ENCODE measurements around the gene SULF2. TPM values are rescaled to one million over a fixed set of nuclear protein-coding genes. Genes with fewer than 3 reads are reported as not detected.
"Not testable (repeated sequence)": the region's sequence is repeated elsewhere in the genome, so short reads cannot be mapped to it uniquely, and the experiment has no call there.

The SULF2 gene
- 10 to 100 TPM; 63.4 to 90.4 (median 76.6) TPM for polyA plus RNA-seq (ENCODE audit: insufficient read length in 4 of 4)

DNA sequence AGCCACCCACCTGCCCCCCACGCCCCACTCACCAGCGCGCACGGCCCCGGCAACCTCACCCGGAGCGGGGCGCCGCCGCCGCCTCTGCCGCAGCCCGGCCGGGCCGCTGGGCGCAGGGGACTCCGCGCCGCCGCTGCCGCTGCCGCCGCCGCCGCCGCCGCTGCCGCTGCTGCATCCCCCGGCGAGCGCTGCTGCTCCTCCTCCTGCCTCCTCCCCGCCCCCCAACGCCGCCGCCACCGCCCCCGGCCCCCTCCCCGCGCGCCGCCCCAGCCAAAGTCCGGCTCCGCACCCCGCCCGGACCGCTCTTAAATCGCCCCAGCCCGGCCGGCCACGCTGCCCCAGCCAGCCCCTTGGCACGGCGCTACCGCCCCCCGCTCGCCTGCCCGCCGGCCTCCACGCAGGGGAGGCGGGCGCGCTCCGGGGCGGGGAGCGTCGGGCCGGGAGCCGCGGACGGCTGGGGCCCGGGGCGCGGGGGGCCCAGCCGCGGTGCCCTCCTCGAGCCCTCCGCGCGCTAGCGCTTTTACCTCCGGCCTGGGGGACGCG, at the start of gene SULF2:
TSS of gene SULF2 (minus strand) at position 171 of the 543 bp plus-strand sequence. CDS start 28,118 bp downstream, outside the sequence.
- no peak for DNase-seq (ENCODE audit: low read depth in 4 of 4, low spot score in 3 of 4)

DNA sequence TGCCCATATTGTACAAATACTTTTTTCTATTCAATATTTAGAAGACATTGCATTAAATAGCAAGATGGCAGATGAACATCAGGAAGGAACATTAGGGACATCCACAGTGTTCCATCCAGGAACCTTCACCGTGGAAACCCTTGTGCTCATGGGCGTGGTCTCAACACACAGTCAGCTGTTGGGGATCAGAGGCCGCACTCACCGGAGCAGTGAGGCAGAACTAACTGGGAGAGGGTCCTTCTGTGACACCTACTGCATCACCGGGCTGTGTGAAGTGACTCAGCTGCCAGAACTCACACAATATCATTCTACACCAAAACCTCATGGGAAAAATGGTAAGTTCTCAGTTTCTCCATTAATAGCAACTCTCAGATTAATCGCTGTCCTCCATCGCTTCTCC, 46.4 kb upstream of the SULF2 start:
- not testable (repeated sequence) for DNase-seq (ENCODE audit: low read depth in 4 of 4, low spot score in 3 of 4)

DNA sequence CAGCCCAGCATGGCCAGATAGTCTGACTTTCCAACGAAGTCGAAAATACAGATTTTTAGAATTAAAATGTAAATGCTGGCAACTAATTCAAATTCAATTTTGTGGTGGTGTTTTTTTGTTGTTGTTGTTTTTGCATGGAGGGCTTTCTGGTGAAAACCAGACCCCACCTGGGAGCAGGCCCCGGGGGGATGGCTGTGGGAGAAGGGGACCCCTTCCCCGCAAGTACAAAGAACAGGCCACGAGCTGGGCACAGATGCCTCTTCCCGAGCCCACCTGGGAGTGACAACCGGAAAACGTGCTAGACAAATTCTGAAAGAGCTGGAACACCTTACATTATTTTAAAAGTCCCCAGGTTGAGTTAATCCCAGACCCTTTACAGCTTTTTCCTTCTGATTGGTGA, 41.4 kb upstream of the SULF2 start:
- DNase-seq (ENCODE audit: low read depth in 4 of 4, low spot score in 3 of 4), result not testable (repeated sequence)

DNA sequence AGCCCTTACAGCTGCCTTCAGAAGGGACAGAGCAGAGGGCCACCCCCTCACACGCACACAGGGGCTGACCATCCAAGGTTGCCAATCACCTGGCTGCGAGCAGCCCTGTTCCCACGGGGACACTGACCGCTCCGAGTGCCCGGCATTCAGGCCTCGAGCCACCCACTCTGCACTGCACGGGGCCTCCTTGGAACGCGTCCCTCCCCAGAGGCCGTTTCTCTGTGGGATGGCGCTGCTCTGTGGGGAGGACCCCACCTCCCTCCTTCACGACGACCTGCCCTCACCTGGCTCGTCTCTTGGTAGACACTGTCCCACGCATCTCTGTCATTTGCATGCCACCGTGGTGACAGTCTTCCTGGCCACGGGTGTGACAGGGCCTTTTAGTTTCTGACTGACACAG, 40.7 kb upstream of the SULF2 start:
- DNase-seq (ENCODE audit: low read depth in 4 of 4, low spot score in 3 of 4), result not testable (repeated sequence)

DNA sequence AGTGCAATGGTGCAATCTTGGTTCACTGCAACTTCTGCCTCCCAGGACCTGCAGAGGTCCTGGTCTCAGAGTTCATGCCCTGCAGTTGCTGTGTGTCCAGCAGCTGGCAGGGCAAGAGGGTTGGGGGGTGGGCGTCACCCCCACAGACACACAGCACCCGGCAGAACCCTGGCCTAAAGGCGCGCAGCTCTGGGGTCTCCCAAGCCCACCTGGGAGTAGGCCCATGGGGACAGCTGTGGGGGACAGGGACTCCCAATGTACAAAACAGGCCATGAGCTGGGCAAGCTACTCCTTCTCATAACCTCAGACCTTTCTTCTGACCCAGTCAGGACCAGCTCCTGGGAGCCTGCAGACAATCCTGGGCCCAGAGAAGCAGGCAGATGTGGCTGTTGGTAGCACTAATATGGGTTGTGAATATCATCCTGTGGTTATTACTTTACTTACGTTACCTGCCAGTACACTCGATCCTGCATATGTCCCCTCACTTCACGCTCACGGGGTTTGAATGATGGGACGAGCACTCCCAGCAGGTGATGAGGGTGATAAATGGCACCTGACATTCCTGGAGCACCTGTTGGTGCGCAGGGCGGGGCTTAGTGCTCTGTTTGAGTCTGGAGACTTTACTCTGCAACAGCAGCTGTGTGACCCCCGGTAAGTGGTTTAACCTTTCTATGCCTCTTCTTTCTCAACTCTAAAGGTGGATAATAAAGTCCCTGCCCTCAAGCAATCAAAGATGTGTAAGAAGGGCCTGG, 39.9 kb upstream of the SULF2 start:
- DNase-seq (ENCODE audit: low read depth in 4 of 4, low spot score in 3 of 4), result no peak

DNA sequence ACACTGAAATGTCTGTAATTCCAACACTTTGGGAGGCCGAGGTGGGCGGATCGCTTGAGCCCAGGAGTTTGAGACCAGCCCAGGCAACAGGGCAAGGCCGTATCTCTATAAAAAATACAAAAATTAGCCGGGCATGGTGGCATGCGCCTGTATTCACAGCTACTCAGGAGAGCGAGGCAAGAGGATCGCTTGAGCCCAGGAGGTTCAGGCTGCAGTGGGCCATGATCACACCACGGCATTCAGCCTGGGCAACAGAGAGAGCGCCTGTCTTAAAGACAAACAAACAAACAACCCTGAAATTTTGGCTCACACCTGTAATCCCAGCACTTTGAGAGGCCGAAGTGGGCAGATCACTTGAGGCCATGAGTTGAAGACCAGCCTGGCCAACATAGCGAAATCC, 38.7 kb upstream of the SULF2 start:
- DNase-seq (ENCODE audit: low read depth in 4 of 4, low spot score in 3 of 4), result not testable (repeated sequence)

DNA sequence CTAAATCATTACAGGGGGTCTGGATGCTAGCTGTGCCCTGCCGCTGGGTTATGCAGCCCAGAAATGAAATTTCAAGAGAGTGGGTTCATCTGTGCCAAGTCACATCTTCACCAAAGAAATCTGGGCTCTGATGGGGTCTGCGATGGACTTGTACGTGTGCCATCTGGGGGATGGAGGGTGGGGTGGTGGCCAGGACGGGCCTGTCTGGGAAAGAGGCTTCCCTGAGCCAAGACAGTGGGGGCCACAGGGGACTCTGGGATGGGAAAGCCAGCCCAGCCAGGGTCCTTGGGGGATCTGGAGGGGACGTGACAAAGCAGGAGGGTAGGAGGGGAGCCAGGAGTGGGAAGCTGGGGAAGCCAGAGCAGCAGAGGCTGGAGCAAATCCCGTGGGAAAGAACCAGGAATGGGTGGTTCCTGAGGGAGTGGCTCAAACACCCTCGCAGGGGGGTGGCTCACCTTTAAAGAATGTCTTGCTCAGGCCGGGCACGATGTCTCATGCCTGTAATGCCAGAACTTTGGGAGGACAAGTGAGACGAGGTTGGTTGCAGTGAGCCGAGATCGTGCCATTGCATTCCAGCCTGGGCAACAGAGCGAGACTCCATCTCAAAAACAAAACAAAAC, 36.3 kb upstream of the SULF2 start:
- DNase-seq (ENCODE audit: low read depth in 4 of 4, low spot score in 3 of 4), result no peak

DNA sequence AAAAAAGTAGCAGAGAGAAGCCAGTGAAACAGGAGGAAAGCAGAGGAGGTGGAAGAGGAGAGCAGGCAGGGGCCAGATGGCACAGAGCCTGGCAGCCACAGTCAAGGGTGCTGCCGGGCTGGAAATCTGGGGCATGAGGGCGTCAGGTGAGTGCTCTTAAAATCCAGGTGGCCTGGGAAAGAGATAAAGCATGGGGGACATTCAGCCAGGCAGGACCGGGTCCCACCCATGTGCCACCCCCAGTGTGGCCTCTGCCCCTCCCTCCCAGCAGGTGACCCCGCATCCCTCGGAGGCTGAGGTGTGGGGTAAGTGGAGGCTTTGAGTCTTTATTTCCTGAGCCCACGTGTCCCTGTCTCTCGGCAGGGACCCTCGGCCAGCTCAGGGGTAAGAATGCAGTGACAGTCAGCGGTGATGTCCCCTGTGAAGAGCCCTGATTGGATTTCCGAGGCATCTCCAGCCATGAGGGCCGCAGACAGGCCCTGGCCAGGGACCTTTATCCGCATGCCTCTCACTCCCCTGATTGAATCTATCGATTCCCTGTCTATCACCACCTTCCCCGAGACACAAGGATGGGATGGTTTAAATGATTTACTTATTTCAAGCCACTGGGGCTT, 33.8 kb upstream of the SULF2 start:
- DNase-seq (ENCODE audit: low read depth in 4 of 4, low spot score in 3 of 4), result no peak

DNA sequence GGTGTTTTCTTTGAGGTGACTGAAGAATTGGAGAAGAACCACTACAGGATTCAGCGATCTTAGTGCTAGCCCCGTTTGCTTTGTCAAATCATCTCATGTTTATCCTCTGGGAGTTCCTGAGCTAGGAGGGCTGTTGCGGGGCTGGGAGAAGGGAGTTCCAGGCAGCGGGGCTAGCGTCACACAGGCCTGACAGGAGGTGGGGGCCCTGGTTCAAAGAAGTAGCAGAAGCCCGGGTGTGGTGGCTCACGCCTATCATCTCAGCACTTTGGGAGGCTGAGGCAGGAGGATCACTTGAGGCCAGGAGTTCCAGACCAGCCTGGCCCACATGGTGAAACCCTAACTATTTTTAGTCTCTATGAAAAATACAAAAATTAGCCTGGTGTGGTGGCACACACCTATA, 33.2 kb upstream of the SULF2 start:
- DNase-seq (ENCODE audit: low read depth in 4 of 4, low spot score in 3 of 4), result no peak

DNA sequence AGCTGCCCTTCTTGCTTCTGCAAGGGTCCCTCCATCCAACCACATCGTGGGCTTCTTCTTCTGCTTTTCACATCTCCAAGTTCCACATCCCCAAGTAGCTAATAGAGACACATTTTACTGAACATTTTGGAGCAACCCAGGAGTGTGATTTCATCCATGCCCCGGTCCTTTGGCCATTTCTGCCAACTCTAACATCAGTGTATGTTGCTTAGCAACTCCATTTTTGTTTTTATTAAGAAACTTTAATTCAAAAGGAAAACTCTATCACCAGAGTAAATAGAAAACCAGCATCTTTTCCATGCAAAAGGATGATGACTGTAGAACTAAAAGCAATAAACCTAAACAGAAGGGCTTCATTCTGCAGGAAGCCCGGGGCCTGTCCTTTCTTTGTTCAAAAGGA, 32.7 kb upstream of the SULF2 start:
- DNase-seq (ENCODE audit: low read depth in 4 of 4, low spot score in 3 of 4), result no peak

DNA sequence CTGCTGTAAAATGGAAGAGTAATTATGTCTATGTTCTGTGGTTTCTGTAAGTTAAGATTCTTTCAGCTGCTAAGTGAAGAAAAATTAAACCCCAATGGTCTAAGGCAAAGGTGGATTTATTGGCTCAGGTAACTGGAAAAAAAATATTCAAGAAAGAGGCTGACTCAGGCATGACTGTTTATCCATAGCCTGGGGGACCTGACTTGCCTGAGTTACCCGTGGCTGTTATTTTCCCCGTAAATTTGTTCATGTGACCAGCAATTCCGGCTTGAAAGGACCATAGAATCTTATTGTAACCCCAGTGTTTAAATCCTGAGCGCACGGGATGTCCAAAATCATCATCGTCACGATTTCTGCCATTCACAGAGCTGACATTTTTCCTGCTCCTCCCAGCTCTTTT, 32.3 kb upstream of the SULF2 start:
- DNase-seq (ENCODE audit: low read depth in 4 of 4, low spot score in 3 of 4), result no peak

DNA sequence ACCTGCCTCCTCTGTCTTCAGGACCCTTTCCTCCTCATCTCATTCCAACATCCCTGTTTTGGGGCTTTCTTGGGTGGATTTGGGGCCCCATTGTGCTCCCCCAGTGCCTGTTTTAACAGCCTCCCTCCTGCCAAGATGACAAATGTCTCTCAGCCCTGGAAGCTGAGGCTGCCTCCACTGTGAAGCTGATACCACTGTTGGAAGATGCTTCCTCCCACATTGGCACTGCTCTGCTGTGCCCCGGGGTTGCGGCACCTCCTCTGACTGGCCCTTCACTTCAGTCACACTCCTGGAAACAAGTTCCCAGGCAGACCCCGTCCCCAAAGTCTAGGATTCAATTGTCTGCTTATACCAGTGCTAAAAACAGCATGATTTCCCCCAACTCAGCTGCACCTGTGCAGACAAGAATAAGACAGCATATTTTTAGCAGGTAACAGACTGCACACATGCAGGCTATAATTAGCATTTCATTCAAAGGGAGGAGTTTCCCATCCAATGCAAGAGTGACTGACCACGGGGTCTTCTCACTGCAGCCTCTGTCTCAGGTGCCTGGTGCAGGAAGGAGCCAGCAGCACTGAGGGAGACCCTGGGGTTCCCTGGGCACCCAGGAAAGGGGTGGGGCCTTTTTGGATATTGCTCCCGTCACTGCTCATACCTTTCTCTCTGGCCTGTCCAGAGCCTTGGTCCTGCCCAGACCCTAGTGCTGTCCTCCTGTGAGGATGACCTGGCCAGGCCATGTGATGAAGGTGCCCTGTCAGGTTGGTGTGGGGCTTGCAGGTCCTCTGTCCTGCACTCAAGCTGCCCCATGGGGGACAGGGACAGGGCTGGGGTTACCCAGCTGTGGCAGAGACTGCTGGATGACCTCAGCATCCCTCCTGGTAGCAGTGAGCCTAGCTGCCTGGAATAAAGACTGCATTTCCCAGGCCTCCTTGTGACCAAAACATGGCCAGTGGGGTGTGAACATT, 31.5 kb upstream of the SULF2 start:
- no peak for DNase-seq (ENCODE audit: low read depth in 4 of 4, low spot score in 3 of 4)

DNA sequence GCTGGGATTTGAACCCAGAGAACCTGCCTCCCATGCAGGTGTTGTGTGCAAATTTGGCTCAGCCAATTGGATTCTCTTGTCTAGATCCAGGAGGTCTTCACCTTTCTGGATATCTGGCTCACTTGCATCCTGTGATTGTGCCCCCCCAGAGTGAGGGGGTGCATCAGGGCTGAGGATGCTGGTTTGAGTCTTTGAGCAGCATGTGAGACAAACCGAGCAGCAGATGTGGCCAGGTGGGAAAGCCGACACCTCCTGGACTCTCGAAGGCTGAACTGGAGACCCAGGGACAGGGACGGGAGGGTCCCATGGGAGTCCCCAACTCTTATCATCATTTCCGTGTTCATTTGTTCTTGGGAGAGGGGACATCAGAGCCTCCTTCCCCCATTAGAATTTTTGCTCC, 30.6 kb upstream of the SULF2 start:
- DNase-seq (ENCODE audit: low read depth in 4 of 4, low spot score in 3 of 4), result no peak

DNA sequence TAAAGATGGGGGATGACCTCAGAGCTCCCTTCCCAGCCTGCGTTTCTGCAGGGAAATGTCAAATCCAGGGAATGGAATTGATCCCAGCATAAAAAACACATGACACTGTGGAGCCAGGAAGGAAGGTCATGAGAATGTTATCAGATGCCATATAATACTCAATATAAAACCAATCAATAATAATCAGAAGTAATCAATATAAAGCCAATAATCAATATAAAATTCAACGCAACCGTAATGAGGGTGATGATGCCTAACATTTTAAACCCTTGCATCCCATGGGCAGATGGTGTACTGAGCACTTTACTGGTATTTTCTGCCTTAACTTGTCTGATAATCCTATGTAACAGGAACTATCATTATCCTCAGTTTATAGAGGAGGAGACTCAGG, 30.1 kb upstream of the SULF2 start:
- DNase-seq (ENCODE audit: low read depth in 4 of 4, low spot score in 3 of 4), result no peak

DNA sequence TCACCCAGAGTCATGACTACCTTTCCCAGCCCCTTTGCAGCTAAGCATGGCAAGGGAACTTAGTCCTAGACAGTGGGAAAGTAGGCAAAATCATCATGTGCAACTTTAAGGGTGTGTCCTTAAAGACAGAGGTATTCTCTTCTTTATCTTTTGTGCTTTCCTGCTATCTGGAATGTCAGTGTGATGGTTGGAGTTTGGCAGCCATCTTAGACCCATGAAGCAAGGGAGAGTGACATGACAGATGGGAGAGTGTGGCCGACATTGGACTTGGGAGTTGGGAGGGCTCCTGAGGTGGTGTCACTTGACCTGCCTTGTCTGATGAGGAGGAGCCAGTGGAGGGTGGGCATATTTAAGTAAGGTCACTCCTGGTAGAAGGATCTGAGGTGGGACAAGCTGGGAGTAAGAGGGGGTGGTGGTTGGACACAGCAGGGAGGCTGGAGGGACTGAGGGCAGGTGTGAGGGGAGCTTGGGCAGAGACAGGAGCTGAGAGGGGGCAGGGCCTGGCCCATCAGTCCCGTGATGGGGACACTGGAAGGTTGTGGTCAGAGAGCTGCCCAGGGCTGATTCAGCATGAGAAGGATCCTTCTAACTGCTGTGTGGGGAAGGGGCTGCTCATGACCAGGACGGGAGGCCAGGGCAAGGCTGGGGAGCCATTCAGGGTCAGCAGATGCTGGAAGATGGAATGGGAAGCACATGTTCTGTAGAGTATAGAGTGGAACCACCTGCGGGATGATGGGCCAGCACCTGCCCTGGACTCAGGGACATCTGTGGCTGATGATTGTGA, 29.5 kb upstream of the SULF2 start:
- no peak for DNase-seq (ENCODE audit: low read depth in 4 of 4, low spot score in 3 of 4)

DNA sequence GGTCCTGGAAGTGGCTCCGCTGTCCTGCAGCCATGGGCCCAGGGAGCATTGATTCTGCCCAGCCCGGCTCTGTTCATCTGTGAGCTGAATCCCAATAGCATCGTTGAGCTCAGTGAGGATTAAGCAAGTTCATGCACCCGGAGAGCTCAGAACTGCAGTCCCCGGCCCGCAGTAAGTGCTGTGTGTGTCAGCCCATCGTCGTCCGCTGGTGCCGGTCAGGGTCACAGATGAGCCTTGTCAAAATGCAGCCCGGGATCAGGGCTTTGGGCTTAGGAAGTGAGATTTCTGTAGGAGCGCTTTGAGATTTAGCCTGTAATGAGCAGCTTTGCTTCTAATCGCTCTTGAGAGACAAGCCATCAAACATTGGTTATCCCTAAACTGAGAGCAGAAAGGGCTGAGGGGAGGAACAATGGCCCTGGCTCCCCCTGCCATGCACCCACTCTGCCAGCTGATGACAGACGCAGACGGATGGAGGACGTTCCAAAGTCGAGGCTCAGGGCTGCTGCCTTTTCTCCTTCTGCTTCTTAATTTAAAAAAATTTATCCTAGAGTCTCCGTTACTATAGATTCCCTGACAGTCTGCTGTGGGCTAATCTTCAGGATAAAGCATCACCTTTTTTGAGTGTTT, 25.6 kb upstream of the SULF2 start:
- no peak for DNase-seq (ENCODE audit: low read depth in 4 of 4, low spot score in 3 of 4)

DNA sequence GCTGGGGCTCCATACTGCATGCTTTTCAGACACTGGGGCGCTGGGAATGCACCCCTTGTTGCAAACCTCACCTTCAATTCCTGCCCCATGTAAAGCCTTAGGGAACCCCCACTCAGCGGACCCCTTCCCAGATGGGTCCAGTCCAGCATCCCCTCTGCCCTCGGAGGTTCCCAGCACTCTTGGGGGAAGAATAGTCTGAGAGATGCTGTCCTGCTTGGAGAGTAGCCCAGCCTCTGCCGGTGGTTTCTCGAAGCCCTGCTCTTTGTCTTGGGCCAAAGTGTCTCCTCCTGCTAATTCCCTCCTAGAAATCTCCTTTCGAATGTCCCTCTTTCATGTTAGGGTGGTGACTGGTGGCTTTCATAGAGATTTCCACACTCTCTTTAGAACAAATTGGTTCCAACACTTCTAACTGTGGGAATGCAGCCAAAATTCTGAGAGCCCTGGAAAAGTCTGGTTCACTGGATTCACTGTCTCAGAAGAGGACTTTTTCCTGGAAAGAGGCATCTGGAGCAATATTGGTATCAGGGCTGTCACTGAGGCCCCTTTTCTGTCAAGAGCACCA, 24.9 kb upstream of the SULF2 start:
- no peak for DNase-seq (ENCODE audit: low read depth in 4 of 4, low spot score in 3 of 4)

DNA sequence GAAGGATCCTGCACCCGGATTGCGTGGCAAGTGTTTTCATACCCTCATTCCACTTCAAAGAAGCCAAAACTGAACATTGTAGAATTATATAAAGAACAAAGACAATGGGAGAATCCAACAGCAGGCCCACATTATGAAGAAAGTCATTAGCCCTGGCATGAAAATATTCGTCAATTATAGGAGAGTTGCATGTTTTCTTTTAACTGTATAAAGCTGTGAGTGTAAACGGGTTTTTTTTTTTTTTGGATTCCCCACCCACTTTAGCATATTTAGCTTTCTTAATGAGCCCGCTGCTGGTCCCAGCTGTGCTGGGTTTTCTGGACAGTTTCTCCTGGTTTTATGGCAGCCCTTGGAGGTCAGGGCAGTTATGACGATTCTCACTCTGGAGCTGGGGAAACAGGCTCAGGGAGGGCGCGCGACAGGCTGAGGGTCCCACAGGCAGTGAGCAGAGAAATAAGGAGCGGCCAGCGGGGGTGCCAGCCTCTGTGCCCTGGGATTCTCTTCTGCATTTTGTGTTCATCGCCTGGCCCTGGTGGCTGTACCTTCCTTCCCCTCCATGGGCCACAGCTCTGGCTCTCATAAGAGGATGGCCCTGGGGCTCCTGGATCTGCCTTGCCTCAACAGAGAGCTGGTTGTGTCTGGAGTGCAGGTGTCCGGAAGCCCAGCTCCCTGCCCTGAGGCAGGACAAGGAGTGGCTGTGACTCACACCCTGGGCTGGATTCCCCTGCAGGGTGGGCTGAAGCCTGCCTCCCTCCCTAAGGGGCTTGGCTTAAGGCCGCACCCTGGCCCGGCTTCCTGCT, 24.1 kb upstream of the SULF2 start:
- DNase-seq (ENCODE audit: low read depth in 4 of 4, low spot score in 3 of 4), result no peak
